ENCODE data around the gene RADIL.

- TF ChIP-seq CTCF (IDR thresholded peaks at IDR 0.05; ENCODE audit: low read depth, low read length, poor library complexity, severe bottlenecking), result no peak
- TF ChIP-seq EZH2phosphoT487 (IDR thresholded peaks at IDR 0.05; ENCODE audit: borderline replicate concordance, low read length), result no peak
These were observed 31.8 kb downstream of the RADIL start for GRCh38 chr7:4851459-4852422.
